ENCODE data around the gene OCIAD2. TPM values are rescaled to one million over a fixed set of nuclear protein-coding genes. Genes with fewer than 3 reads are reported as not detected.
"Not testable (repeated sequence)": the region's sequence is repeated elsewhere in the genome, so short reads cannot be mapped to it uniquely, and the experiment has no call there.

The OCIAD2 gene
- total RNA-seq, 2 experiments from 2014 or later = 77.3 to 92.7 TPM

DNA sequence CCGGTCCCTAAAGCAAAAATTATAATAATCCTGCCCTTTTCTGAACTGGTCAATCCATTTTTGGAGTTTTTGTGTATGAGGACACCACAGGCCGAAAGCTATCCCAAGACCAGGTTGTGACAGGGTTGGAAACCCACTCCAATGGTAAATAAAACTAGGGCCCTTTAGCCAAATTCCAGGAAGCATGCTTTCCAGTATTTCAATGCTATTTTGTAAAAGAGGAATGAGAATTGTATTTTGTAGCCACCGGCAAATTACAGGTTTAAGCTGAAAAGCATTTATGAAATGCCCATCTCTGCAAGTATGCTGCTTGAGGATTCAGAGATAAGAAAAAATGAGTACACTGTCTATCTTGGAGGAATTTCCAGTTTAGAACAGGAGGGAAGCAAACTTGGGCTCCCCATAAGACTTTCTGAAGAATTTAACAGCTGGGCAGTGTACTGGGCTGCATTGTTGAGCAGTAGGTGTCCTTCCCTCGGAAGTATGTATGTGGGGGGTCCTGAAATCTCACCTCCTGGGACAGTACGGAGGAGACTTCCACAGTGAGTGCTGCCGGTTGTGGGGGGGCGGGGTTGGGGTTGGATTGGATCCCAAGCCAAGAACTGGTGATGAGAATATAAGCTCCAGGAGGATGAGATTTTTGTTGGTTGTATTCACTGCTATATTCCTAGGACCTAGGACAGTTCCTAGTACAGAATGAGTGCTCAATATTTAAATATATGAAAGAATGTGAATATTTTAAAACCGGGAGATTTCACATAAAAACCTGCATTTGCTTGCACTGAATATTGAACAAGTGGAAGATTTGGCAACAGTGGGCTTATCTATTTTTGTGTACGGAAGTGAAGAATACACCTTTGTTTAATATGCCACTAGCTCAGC is 26.8 kb downstream of the OCIAD2 start:
- Mint-ChIP-seq H3K27me3 (ENCODE audit: low read depth) (no peaks in the 10 kb centered on the region), H3K36me3 (ENCODE audit: low read depth) (peaks cover 3% of the 10 kb centered on the region), H3K9me3 (ENCODE audit: insufficient read depth) (no peaks in the 10 kb centered on the region), H3K4me1 (ENCODE audit: low read depth) (no peaks in the 10 kb centered on the region), H3K27ac (no peak overlapping the region), H3K4me3 (no peak overlapping the region)
- CTCF ChIA-PET = interaction anchor here (1.1 kb wide), 1 partner anchor 84 kb away, joined by 3 read pairs; no protein-coding TSS in a partner anchor
- no peak for ATAC-seq
- POLR2A ChIA-PET = no interaction called here
- DNase-seq = no peak

GRCh38 chr4:48877827-48878535 is 28.6 kb downstream of the OCIAD2 start:
- DNase-seq = no peak
- no peak for ATAC-seq
- Mint-ChIP-seq H3K27ac (no peak overlapping the region), H3K27me3 (ENCODE audit: low read depth) (no peaks in the 10 kb centered on the region), H3K9me3 (ENCODE audit: insufficient read depth) (no peaks in the 10 kb centered on the region), H3K4me1 (ENCODE audit: low read depth) (no peaks in the 10 kb centered on the region), H3K36me3 (ENCODE audit: low read depth) (no peaks in the 10 kb centered on the region), H3K4me3 (no peak overlapping the region)
- CTCF ChIA-PET = no interaction called here
- POLR2A ChIA-PET = no interaction called here

DNA sequence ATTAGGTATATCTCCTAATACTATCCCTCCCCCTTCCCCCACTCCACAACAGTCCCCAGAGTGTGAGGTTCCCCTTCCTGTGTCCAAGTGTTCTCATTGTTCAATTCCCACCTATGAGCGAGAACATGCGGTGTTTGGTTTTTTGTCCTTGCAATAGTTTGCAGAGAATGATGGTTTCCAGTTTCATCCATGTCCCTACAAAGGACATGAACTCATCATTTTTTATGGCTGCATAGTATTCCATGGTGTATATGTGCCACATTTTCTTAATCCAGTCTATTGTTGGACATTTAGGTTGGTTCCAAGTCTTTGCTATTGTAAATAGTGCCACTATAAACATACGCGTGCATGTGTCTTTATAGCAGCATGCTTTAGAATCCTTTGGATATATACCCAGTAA is 41.9 kb downstream of the OCIAD2 start:
- H3K27ac Mint-ChIP-seq; H3K4me1 Mint-ChIP-seq (ENCODE audit: low read depth); CTCF ChIA-PET; H3K9me3 Mint-ChIP-seq (ENCODE audit: insufficient read depth); DNase-seq; ATAC-seq; POLR2A ChIA-PET; H3K4me3 Mint-ChIP-seq; H3K27me3 Mint-ChIP-seq (ENCODE audit: low read depth): not testable (repeated sequence)
- peaks cover 16% of the 10 kb centered on the region for H3K36me3 Mint-ChIP-seq (ENCODE audit: low read depth)

DNA sequence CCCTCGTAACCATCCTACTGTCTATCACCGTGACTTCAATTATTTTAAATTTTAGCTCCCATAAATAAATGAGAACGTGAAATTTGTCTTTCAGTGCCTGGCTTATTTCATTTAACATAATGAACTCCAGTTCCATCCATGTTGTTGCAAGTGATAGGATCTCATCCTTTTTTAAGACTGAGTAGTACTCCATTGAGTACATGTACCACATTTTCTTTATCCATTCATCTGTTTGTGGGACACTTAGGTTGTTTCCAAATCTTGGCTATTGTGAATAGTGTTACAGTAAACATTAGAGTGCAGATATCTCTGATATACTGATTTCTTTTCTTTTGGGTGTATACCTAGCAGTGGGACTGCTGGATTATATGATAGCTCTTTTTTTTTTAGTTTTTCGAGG is 42.8 kb downstream of the OCIAD2 start:
- DNase-seq = no peak
- H3K9me3 Mint-ChIP-seq (ENCODE audit: insufficient read depth) = no peaks in the 10 kb centered on the region
- POLR2A ChIA-PET = no interaction called here
- CTCF ChIA-PET = no interaction called here
- no peak overlapping the region for H3K27ac Mint-ChIP-seq
- H3K27me3 Mint-ChIP-seq (ENCODE audit: low read depth) = peaks cover 2% of the 10 kb centered on the region
- ATAC-seq = no peak
- no peaks in the 10 kb centered on the region for H3K4me1 Mint-ChIP-seq (ENCODE audit: low read depth)
- H3K36me3 Mint-ChIP-seq (ENCODE audit: low read depth) = peaks cover 19% of the 10 kb centered on the region
- H3K4me3 Mint-ChIP-seq = no peak overlapping the region

DNA sequence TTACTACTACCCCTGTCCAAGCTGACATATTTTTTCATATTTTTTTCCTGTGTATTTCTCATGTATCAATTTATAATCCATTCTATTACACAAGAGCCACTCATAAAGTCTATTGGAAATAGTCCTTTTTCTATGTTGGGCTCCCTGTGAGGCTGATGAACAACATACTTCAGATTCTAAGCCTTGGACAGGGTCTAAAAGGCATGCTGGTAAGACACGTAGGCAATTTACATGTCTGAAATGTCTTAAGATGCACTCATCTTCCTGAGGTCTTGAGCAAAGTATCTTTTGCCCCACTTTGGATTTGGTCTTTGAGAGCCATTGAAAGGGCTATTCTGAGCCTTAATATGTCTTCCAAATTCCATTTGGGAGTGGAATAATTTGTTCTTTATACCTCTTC is 43.9 kb downstream of the OCIAD2 start:
- ChIA-PET CTCF (interaction anchor here (0.6 to 1.6 kb wide), 2 partner anchors 19 to 339 kb away, joined by 3 to 4 read pairs; no protein-coding TSS in a partner anchor), POLR2A (no interaction called here)
- H3K27me3 Mint-ChIP-seq (ENCODE audit: low read depth) = peaks cover 1% of the 10 kb centered on the region
- H3K9me3 Mint-ChIP-seq (ENCODE audit: insufficient read depth) = no peaks in the 10 kb centered on the region
- H3K4me1 Mint-ChIP-seq (ENCODE audit: low read depth) = no peaks in the 10 kb centered on the region
- no peak overlapping the region for H3K27ac Mint-ChIP-seq
- no peak for ATAC-seq
- peaks cover 26% of the 10 kb centered on the region for H3K36me3 Mint-ChIP-seq (ENCODE audit: low read depth)
- H3K4me3 Mint-ChIP-seq = no peak overlapping the region
- no peak for DNase-seq

DNA sequence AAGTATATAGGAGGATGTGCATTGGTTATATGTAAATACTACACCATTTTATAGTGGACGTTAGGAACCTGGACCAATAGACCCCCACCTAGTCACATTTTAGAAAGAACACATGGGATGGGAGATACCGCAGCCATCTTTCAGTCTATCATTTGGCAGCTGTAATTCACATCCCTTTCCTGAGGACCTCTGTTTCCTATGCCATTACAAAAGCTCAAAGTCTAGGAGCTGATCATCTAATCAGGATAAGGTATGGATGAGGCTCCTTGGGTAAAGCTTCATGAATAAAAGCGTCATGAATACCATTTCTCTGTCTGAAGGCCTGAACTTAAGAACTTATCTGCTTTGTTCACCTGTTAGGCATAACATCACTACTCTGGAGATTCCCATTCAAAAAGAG is 44.5 kb downstream of the OCIAD2 start:
- ATAC-seq = no peak
- Mint-ChIP-seq H3K4me3 (no peak overlapping the region), H3K27ac (no peak overlapping the region), H3K4me1 (ENCODE audit: low read depth) (no peaks in the 10 kb centered on the region), H3K9me3 (ENCODE audit: insufficient read depth) (no peaks in the 10 kb centered on the region), H3K36me3 (ENCODE audit: low read depth) (peaks cover 29% of the 10 kb centered on the region), H3K27me3 (ENCODE audit: low read depth) (no peaks in the 10 kb centered on the region)
- ChIA-PET CTCF (interaction anchor here (0.6 to 1.6 kb wide), 2 partner anchors 18 to 338 kb away, joined by 3 to 4 read pairs; no protein-coding TSS in a partner anchor), POLR2A (interaction anchor here (0.6 kb wide), 1 partner anchor 16 kb away, joined by 3 read pairs; no protein-coding TSS in a partner anchor)
- DNase-seq = no peak

DNA sequence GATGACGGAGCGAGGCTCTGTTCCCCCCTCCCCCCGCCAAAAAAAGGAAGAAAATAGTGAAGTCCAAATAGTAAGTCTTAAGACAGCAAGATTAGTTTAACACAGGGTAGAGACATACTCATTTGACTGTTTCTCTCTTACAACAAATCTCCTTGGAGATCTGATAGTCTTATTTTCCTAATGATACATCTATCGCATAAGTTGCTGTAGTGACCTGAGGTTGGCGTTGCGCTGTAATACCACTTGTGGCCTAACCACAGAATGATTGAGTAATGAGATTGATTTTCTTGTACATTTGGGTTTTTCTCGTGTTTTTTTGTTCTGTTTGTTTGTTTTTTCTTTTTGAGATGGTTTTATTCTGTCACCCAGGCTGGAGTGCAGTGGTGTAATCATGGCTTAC is 48.4 kb downstream of the OCIAD2 start:
- DNase-seq = no peak
- POLR2A ChIA-PET = no interaction called here
- H3K4me1 Mint-ChIP-seq (ENCODE audit: low read depth) = no peaks in the 10 kb centered on the region
- H3K27me3 Mint-ChIP-seq (ENCODE audit: low read depth) = no peaks in the 10 kb centered on the region
- H3K36me3 Mint-ChIP-seq (ENCODE audit: low read depth) = peaks cover 45% of the 10 kb centered on the region
- no peak for ATAC-seq
- no peak overlapping the region for H3K4me3 Mint-ChIP-seq
- CTCF ChIA-PET = no interaction called here
- H3K27ac Mint-ChIP-seq = no peak overlapping the region
- no peaks in the 10 kb centered on the region for H3K9me3 Mint-ChIP-seq (ENCODE audit: insufficient read depth)

DNA sequence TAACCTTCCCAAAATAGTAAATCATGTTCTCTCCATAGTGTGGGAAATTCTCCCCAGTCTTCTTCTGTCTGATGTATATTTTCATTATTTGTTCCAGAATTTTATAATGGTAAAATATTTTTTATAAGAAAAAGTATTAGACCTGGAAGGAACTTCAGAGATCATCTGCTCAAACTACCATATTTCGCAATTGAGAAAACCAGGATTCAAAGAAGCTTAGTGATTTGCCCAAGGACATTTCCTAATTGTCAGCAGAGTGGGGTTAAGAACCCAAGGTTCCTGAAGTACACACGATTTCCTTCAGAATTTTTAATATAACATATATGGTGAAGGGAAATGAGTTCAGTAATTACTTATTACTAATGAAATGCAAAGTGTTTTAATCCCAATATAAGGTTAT is 51.6 kb downstream of the OCIAD2 start:
- CTCF ChIA-PET = no interaction called here
- no peaks in the 10 kb centered on the region for H3K4me1 Mint-ChIP-seq (ENCODE audit: low read depth)
- peaks cover 46% of the 10 kb centered on the region for H3K36me3 Mint-ChIP-seq (ENCODE audit: low read depth)
- no peak for DNase-seq
- no peaks in the 10 kb centered on the region for H3K27me3 Mint-ChIP-seq (ENCODE audit: low read depth)
- no peak for ATAC-seq
- H3K27ac Mint-ChIP-seq = no peak overlapping the region
- H3K9me3 Mint-ChIP-seq (ENCODE audit: insufficient read depth) = no peaks in the 10 kb centered on the region
- POLR2A ChIA-PET = no interaction called here
- no peak overlapping the region for H3K4me3 Mint-ChIP-seq

GRCh38 chr4:48854395-48854683 is 52.2 kb downstream of the OCIAD2 start:
- peaks cover 47% of the 10 kb centered on the region for H3K36me3 Mint-ChIP-seq (ENCODE audit: low read depth)
- POLR2A ChIA-PET = no interaction called here
- H3K27me3 Mint-ChIP-seq (ENCODE audit: low read depth) = no peaks in the 10 kb centered on the region
- CTCF ChIA-PET = no interaction called here
- ATAC-seq = no peak
- no peak overlapping the region for H3K4me3 Mint-ChIP-seq
- no peaks in the 10 kb centered on the region for H3K9me3 Mint-ChIP-seq (ENCODE audit: insufficient read depth)
- no peaks in the 10 kb centered on the region for H3K4me1 Mint-ChIP-seq (ENCODE audit: low read depth)
- DNase-seq = no peak
- H3K27ac Mint-ChIP-seq = no peak overlapping the region

- ChIA-PET CTCF (no interaction called here), POLR2A (no interaction called here)
- peaks cover 47% of the 10 kb centered on the region for H3K36me3 Mint-ChIP-seq (ENCODE audit: low read depth)
- no peaks in the 10 kb centered on the region for H3K27me3 Mint-ChIP-seq (ENCODE audit: low read depth)
- ATAC-seq (no peak), DNase-seq (no peak)
- no peak overlapping the region for H3K4me3 Mint-ChIP-seq
- H3K27ac Mint-ChIP-seq = no peak overlapping the region
- no peaks in the 10 kb centered on the region for H3K9me3 Mint-ChIP-seq (ENCODE audit: insufficient read depth)
- no peaks in the 10 kb centered on the region for H3K4me1 Mint-ChIP-seq (ENCODE audit: low read depth)
Observed at GRCh38 chr4:48853604-48854394, 52.8 kb downstream of the OCIAD2 start.

DNA sequence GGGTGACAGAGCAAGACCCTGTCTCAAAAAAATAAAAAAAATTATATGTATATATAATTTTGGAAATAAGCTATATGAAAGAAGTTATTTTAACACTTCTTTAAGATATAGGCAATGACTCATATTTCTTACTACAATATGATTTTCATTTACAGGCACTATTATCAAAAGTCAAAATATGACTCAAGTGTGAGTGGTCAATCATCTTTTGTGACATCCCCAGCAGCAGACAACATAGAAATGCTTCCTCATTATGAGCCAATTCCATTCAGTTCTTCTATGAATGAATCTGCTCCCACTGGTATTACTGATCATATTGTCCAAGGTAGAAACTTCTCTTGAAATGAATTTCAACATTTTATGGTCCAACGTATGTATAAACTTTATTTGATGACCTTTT is 54.9 kb downstream of the OCIAD2 start:
- Mint-ChIP-seq H3K27ac (no peak overlapping the region), H3K4me3 (no peak overlapping the region), H3K4me1 (ENCODE audit: low read depth) (no peaks in the 10 kb centered on the region), H3K36me3 (ENCODE audit: low read depth) (peaks cover 47% of the 10 kb centered on the region), H3K27me3 (ENCODE audit: low read depth) (no peaks in the 10 kb centered on the region), H3K9me3 (ENCODE audit: insufficient read depth) (peaks cover 5% of the 10 kb centered on the region)
- POLR2A ChIA-PET = no interaction called here
- DNase-seq (no peak), ATAC-seq (no peak)
- CTCF ChIA-PET = no interaction called here

- POLR2A ChIA-PET; H3K9me3 Mint-ChIP-seq (ENCODE audit: insufficient read depth); H3K4me1 Mint-ChIP-seq (ENCODE audit: low read depth); H3K27me3 Mint-ChIP-seq (ENCODE audit: low read depth); DNase-seq; H3K4me3 Mint-ChIP-seq; ATAC-seq; H3K27ac Mint-ChIP-seq: not testable (repeated sequence)
- CTCF ChIA-PET = interaction anchor here (1.3 kb wide), 1 partner anchor 9 kb away, joined by 4 read pairs; no protein-coding TSS in a partner anchor
- H3K36me3 Mint-ChIP-seq (ENCODE audit: low read depth) = peaks cover 60% of the 10 kb centered on the region
Observed at GRCh38 chr4:48848799-48849198, 57.8 kb downstream of the OCIAD2 start.
